Mucosa of stomach (tissue), 1 donor: ENCODE measurements around the gene OR1D2.

ENCODE experiments used
- H3K27me3 ChIP-seq: one replicate; pipeline ENCODE4 v1.7.0; 2013; ENCODE audit warnings: mild to moderate bottlenecking, low read length; ENCODE audit not compliant: control insufficient read depth, insufficient read depth
- H3K36me3 ChIP-seq: one replicate; pipeline ENCODE4 v1.7.0; 2013; ENCODE audit warnings: low read length; ENCODE audit not compliant: control insufficient read depth, insufficient read depth
- H3K4me1 ChIP-seq: one replicate; pipeline ENCODE4 v1.7.0; 2013; ENCODE audit warnings: mild to moderate bottlenecking, low read length; ENCODE audit not compliant: control insufficient read depth, insufficient read depth
- H3K4me3 ChIP-seq: one replicate; pipeline ENCODE4 v1.7.0; 2013; ENCODE audit warnings: low read length
- H3K9ac ChIP-seq: one replicate; pipeline ENCODE4 v1.7.0; 2013; ENCODE audit warnings: mild to moderate bottlenecking, low read length, moderate library complexity
- H3K9me3 ChIP-seq: one replicate; pipeline ENCODE4 v1.7.0; 2013; ENCODE audit warnings: mild to moderate bottlenecking, low read length, moderate library complexity; ENCODE audit not compliant: control insufficient read depth
- donor health status: Pancreatic carcinoma.

Gene OR1D2

DNA sequence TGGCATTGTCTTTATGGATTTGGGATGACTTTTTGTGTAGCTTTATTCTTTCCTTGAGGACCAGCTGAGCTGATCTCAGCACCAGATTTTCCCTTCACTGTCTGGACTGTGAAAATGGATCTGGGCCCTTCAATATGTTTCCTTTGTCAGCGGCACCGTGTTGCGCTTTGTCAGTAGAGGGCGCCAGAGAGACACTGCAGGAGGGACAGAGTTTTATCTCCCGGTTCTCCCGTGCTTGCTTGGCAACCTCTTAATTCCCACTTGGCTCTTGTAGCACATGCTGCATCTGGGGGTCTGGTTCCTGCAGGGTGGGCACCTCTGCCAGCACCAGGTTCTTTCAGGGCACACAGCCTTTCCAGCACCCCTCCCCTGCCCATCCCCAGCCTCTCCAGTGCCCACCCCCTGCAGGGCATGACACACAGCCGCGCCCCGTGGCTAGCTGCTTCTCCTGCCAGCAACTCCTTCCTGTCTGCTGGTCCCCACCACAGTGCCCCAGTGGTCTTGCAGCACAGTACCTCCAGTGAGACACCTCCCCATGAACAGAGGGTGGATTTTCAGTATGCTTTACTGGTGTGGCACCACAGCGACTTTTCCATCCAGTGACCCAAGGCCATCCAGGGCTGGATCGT lies 60.4 kb downstream of the OR1D2 start:
- H3K36me3 ChIP-seq: no peaks in the 10 kb centered on the region
- no peaks in the 10 kb centered on the region for H3K4me1 ChIP-seq
- no peak overlapping the region for H3K4me3 ChIP-seq
- H3K9ac ChIP-seq: no peak overlapping the region
- H3K9me3 ChIP-seq: no peaks in the 10 kb centered on the region
- no peaks in the 10 kb centered on the region for H3K27me3 ChIP-seq

DNA sequence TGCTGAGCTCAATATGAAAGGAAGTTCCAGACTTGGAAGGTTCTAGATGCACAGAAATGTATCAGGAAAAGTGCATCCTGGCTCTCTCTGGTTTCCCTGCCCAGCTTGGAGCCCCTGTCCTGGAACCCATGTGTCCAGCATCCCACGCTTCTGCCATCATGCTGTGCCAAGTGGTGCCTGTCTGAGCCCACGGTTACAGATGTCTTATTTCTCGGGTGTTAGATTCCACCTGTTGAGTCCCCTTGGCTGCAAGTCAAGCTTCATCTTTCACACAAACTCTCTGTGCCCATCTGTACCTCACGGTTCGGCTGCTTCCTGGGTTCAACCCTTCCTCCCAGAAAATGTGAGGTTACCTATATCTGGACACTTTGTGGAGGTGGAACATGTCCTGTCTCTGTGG lies 63.3 kb downstream of the OR1D2 start:
- H3K4me3 ChIP-seq: no peak overlapping the region
- peaks cover 3% of the 10 kb centered on the region for H3K27me3 ChIP-seq
- H3K9ac ChIP-seq: no peak overlapping the region
- no peaks in the 10 kb centered on the region for H3K36me3 ChIP-seq
- H3K4me1 ChIP-seq: no peaks in the 10 kb centered on the region
- H3K9me3 ChIP-seq: no peaks in the 10 kb centered on the region

DNA sequence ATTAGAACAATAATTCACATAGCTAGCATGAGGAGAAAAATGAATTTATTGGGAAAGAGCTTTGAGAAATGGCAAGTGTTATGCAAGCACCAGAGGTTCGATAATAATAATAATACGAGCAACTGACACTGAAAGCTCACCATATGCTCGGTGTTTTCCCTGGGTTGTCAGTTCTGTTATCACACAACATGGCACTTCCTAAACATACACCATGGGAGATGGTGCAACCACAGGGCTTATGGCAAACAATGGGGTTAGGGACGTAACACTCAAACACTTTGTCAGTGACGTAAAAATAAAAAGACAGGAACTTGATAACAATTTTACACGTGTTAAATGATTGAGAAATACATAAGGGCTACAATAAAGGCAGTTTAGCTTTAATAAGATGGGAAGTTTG lies 64.5 kb downstream of the OR1D2 start:
- peaks cover 3% of the 10 kb centered on the region for H3K27me3 ChIP-seq
- H3K9me3 ChIP-seq: no peaks in the 10 kb centered on the region
- H3K9ac ChIP-seq: no peak overlapping the region
- H3K36me3 ChIP-seq: no peaks in the 10 kb centered on the region
- H3K4me1 ChIP-seq: no peaks in the 10 kb centered on the region
- H3K4me3 ChIP-seq: no peak overlapping the region

DNA sequence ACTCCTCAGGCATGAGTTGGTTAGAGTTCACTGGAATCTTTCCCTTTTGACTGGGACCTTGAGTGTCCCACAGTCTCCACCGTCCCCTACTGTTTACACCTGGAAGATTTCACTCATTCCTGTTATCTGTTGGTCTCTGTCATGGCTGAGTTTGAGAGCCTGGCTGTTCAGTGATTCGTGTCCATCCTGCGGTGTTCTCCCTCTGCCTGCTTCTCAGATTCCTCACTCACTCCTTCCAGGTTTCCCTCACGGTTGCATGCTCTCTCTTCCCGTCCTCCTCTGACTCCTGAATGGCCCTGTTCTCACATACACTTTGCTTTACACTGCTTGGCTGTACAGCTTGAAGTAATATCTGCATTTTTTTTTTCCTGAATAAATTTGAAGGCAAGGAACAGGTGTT lies 65.3 kb downstream of the OR1D2 start:
- no peaks in the 10 kb centered on the region for H3K36me3 ChIP-seq
- H3K9me3 ChIP-seq: no peaks in the 10 kb centered on the region
- H3K4me1 ChIP-seq: no peaks in the 10 kb centered on the region

More for the DNA sequence above, 65.3 kb downstream of the OR1D2 start:
- H3K4me3 ChIP-seq: no peak overlapping the region
- no peak overlapping the region for H3K9ac ChIP-seq
- peaks cover 3% of the 10 kb centered on the region for H3K27me3 ChIP-seq
